Coronary artery (tissue), 2 donors: ENCODE data around the gene RAB7B.

ENCODE experiments used
- DNase-seq: peaks from one replicate; pipeline ENCODE4 v3.0.0-alpha.2; 2017; ENCODE audit warnings: low spot score
- H3K27ac ChIP-seq, 2 donors: fragments of 200-600 bp; sonication (generic); one replicate each; pipeline ENCODE4 v1.5.1; 2016 to 2019
- H3K4me3 ChIP-seq: fragments of 200-600 bp; sonication (generic); 2 replicates; pipeline ENCODE4 v1.5.1; 2016; ENCODE audit warnings: mild to moderate bottlenecking, moderate library complexity
- TF ChIP-seq, protein P1 (sequence below): fragments of 200-600 bp; sonication (generic); IDR thresholded peaks from one replicate; pipeline ENCODE4 v1.5.1; 2019; ENCODE audit warnings: antibody characterized with exemption

RAB7B gene

GRCh38 chr1:205967554-205968335 is 35.5 kb downstream of the RAB7B start:
- DNase-seq, result no peak
- H3K4me3 ChIP-seq, result no peak overlapping the region
- TF ChIP-seq, protein P1, sequence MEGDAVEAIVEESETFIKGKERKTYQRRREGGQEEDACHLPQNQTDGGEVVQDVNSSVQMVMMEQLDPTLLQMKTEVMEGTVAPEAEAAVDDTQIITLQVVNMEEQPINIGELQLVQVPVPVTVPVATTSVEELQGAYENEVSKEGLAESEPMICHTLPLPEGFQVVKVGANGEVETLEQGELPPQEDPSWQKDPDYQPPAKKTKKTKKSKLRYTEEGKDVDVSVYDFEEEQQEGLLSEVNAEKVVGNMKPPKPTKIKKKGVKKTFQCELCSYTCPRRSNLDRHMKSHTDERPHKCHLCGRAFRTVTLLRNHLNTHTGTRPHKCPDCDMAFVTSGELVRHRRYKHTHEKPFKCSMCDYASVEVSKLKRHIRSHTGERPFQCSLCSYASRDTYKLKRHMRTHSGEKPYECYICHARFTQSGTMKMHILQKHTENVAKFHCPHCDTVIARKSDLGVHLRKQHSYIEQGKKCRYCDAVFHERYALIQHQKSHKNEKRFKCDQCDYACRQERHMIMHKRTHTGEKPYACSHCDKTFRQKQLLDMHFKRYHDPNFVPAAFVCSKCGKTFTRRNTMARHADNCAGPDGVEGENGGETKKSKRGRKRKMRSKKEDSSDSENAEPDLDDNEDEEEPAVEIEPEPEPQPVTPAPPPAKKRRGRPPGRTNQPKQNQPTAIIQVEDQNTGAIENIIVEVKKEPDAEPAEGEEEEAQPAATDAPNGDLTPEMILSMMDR, result no peak
- H3K27ac ChIP-seq, result no peak overlapping the region

GRCh38 chr1:205965036-205965884 is 37.9 kb downstream of the RAB7B start:
- no peak for DNase-seq
- TF ChIP-seq, protein P1, result no peak
- Histone ChIP-seq H3K27ac (no peak overlapping the region), H3K4me3 (no peak overlapping the region)

DNA sequence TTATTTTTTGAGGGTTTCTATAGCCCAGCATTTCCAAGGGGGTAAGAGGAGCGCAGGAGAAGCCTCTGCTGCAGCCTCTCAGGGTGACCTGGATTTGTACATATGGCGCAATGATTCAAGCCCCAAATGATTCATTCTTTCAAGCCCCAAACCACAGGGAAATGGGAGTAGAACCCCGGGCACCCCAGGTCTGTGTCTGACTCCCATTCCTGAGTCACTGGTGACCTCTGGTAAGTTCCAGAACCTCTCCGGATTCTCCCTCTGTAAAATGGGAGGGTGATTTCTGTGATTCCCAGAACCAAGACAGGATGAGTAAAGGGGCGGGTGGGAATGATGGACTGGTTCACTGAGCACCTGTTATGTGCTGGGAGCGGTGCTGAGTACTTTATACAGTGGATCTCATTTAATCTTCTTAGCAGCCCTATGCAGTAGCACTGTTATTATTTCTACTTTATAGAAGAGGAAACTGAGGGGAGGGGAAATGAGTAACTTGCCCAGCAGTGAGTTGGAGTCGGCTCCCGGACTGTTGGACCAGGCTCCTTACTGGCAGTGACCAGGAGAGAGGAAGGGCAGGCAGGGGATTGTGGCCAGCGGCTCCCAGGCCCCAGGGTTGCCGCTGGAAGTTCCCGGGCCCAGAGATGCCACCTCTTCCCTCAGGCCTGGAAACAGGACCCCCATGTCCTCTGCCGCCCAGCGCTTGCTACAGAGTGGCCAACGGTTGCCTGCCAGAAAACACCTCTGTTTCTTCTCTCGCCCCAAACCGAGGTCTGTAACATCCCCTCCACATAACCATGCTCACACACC is 39.6 kb downstream of the RAB7B start:
- H3K27ac ChIP-seq, result no peak overlapping the region
- TF ChIP-seq, protein P1, result no peak
- H3K4me3 ChIP-seq, result no peak overlapping the region
- no peak for DNase-seq

DNA sequence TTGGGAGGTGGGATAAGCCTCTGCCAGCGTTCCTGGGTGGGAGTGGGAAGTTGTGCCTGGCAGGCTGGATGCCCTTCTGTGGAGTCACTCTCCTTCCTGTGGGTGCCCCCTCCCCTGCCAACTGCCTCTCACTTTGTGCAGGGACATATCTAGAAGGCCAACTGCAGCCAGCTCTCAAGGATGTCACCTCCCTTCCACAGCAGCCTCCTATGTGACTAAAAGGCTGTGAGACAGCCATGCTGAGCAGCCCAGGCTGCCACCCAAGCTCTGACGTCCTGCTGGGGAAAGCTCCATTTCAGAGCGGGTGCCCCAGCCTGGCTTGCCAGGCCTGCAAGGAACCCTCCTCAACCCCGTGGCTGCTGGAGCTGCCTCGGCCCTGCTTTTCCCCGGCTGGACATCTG is 40.4 kb downstream of the RAB7B start:
- no peak overlapping the region for H3K4me3 ChIP-seq
- no peak for DNase-seq
- TF ChIP-seq, protein P1, result no peak
- no peak overlapping the region for H3K27ac ChIP-seq

DNA sequence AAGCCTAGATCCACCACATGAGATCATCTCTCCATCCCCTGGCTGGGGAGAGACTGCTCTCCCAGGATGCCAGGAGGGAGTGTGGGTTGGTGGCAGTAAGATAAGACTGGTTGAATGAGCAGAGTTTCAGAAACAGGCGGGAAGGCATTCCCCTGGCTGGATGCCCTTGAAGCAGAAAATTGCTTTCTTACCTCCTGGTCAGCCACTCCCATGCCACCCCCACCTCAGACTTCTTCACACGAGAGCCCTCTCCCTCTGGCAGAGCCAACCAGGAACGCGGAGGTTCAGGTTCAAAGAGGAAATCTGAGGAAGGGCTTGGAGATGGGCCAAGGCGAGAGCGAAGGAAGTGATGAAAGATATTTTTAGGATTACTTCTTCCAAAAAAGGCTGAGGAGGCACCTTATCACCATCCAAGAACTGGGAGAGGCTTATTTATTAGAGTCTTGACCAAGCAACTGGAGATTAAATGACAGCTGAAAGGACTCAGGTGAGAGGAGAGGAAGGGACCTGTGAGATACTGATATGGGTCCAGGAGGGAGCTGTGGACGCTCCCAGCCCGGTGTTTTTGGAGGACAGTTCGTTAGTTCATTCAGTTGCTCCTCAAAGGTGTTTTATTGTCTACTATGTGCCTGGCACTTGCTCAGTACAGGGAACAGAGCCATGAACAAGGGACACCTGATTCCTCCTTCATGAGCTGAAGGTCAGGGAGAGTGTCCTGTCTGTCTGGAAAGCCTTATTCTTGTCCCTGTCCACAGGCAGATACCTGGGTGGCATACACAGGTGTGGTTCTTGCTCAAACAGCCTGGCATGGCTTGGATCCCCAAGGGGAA is 41.0 kb downstream of the RAB7B start:
- TF ChIP-seq, protein P1, result no peak
- DNase-seq, result no peak
- H3K27ac ChIP-seq, result no peak overlapping the region
- peak overlapping the region; percentile 4 for H3K4me3 ChIP-seq

- TF ChIP-seq, protein P1, result no peak
- Histone ChIP-seq H3K4me3 (no peak overlapping the region), H3K27ac (no peak overlapping the region)
- no peak for DNase-seq
Observed at GRCh38 chr1:205961405-205961804, 41.8 kb downstream of the RAB7B start.
